CD4-positive, alpha-beta memory T cell (primary cell): Measurements from ENCODE around the gene PSMD11. TPM values are rescaled to one million over a fixed set of nuclear protein-coding genes. Genes with fewer than 3 reads are reported as not detected.
A peak's percentile ranks its signal among the peaks of the same experiment; 100 is the strongest.

Experiments used
- CTCF ChIA-PET: fragments of 350-600 bp; sonication (Branson Sonifier 250); formaldehyde crosslinking; loops from one replicate; lab custom pipeline; 2021; ENCODE audit warnings: inconsistent platforms; ENCODE audit not compliant: partially characterized antibody; lab: Charles Lee
- POLR2A ChIA-PET: fragments of 350-600 bp; sonication (Branson Sonifier 250); formaldehyde crosslinking; loops from one replicate; lab custom pipeline; 2021; ENCODE audit not compliant: partially characterized antibody; lab: Charles Lee
- DNase-seq, 5 donors: peaks; one replicate each; pipeline versions ENCODE4 v3.0.0 to v3.0.0-alpha.2; 2020 to 2022; ENCODE audit warnings: mixed read lengths in 1 of 5
- H3K27ac ChIP-seq: one replicate; pipeline ENCODE4 v1.7.0; 2013; ENCODE audit warnings: low read depth, low read length
- H3K27me3 ChIP-seq: 2 replicates; pipeline ENCODE4 v1.7.0; 2013; ENCODE audit warnings: mild to moderate bottlenecking, low read length, moderate library complexity; ENCODE audit not compliant: insufficient read depth
- H3K36me3 ChIP-seq: 2 replicates; pipeline ENCODE4 v1.7.0; 2013; ENCODE audit warnings: mild to moderate bottlenecking, low read length, moderate library complexity; ENCODE audit not compliant: insufficient read depth
- H3K4me1 ChIP-seq: 2 replicates; pipeline ENCODE4 v1.7.0; 2013; ENCODE audit warnings: mild to moderate bottlenecking, low read length, moderate library complexity; ENCODE audit not compliant: insufficient read depth
- H3K4me3 ChIP-seq, 2 donors: one replicate each; pipeline ENCODE4 v1.7.0; 2013; ENCODE audit warnings: low read length in 2 of 2, mild to moderate bottlenecking in 1 of 2
- H3K9me3 ChIP-seq, 2 donors: one replicate each; pipeline ENCODE4 v1.7.0; 2013; ENCODE audit warnings: low read length in 2 of 2, control low read depth in 1 of 2; ENCODE audit not compliant: control insufficient read depth in 1 of 2
- H3K27ac Mint-ChIP-seq, 7 donors: one replicate each; pipeline ENCODE4 v1.8.0; 2020 to 2021; ENCODE audit warnings: mixed read lengths in 7 of 7, mild to moderate bottlenecking in 6 of 7, inconsistent platforms in 3 of 7, moderate library complexity in 3 of 7
- H3K27me3 Mint-ChIP-seq, 2 donors: one replicate each; pipeline ENCODE4 v1.8.0; 2020 to 2021; ENCODE audit warnings: mixed read lengths in 2 of 2
- H3K36me3 Mint-ChIP-seq, 2 donors: one replicate each; pipeline ENCODE4 v1.8.0; 2020 to 2021; ENCODE audit warnings: mixed read lengths in 2 of 2, inconsistent platforms in 1 of 2, mild to moderate bottlenecking in 1 of 2
- H3K4me1 Mint-ChIP-seq, 4 donors: one replicate each; pipeline ENCODE4 v1.8.0; 2020 to 2021; ENCODE audit warnings: mixed read lengths in 4 of 4, mild to moderate bottlenecking in 1 of 4
- H3K4me3 Mint-ChIP-seq, 8 donors: one replicate each; pipeline ENCODE4 v1.8.0; 2020 to 2021; ENCODE audit warnings: mixed read lengths in 8 of 8, mild to moderate bottlenecking in 7 of 8, moderate library complexity in 6 of 8, inconsistent platforms in 3 of 8
- H3K9me3 Mint-ChIP-seq, 8 donors: one replicate each; pipeline ENCODE4 v1.8.0; 2020 to 2021; ENCODE audit warnings: mixed read lengths in 8 of 8, mild to moderate bottlenecking in 5 of 8, inconsistent platforms in 3 of 8, moderate library complexity in 1 of 8
- intact Hi-C: fragments of 100-400 bp; cut with micrococcal nuclease; formaldehyde crosslinking; loops from one replicate; pipeline ENCODE4 v1.15.1; 2023
- polyA plus RNA-seq, 2 donors: library from polyadenylated mRNA; unstranded; fragments of 300-500 nt; fragmentation: Illumina TruSeq; gene quantifications; one replicate each; pipeline ENCODE4 v1.2.3, GENCODE V29; 2021
- total RNA-seq, 2 experiments: library from RNA; stranded (reverse); gene quantifications; one replicate each; pipeline ENCODE4 v1.2.3, GENCODE V29; 2021

The PSMD11 gene
- total and polyA plus RNA-seq, 4 experiments from 2014 or later: 58.0 to 140 (median 103) TPM

DNA sequence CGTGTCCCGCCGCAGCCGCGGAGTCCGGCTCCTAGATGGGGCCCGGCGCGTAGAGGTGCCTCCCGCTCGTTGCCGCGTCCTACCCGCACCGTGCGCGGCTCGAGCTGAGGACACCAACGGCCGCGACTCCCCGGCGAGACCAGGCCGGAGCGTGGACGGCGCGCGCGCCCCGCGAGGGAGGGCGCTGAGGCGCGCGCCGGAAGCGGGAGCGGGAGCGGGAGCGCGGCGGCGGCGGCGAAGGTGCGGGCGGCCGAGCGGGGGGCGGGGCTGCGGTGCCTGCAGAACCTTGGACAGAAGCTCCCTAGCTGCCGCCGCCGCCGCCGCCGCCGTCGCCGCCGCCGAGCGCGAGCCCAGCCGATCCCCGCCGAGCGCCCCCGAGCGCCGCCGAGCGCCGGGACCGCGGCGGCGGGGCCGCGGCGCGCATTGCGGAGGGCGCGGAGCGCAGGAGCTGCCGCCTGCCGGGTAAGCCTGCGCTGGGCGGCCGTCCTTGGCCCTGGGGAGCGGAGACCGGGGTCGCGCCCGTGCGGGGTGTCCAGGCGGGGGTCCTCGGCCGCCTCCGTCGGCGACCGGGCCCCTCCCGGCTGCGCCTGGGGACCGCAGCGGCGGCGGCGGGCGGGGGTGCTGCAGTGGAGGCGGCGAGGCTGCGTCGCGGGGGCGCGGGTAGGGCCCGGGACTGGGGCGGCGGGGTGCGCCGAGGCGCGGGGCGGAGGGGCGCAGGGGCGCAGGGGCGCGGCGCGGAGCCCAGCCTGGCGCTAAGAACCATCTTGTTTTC, 42.6 kb downstream of the PSMD11 start, which contains the start of gene CDK5R1:
CDK5R1 (plus strand) TSS at position 293 of the 772 bp plus-strand sequence. CDS start 628 bp downstream, outside the sequence.
- Histone ChIP-seq H3K9me3 (no peaks in the 10 kb centered on the region), H3K4me1 (peaks cover 49% of the 10 kb centered on the region), H3K27me3 (no peaks in the 10 kb centered on the region), H3K36me3 (no peaks in the 10 kb centered on the region), H3K4me3 (peak within 1 kb of the TSS; percentile 42 to 70), H3K27ac (peak within 1 kb of the TSS; percentile 28)
- peak; percentile 78 to 84 (median 80) for DNase-seq
- Mint-ChIP-seq H3K36me3 (peaks cover 8 to 19% of the 10 kb centered on the region in 2 donors), H3K4me1 (peaks cover 18 to 57% (median 37%) of the 10 kb centered on the region in 4 donors), H3K4me3 (peak within 1 kb of the TSS; percentile 89 to 96 (median 92)), H3K9me3 (peaks cover 0 to 2% (median 0%) of the 10 kb centered on the region in 8 donors), H3K27ac (peak within 1 kb of the TSS; percentile 75 to 93 (median 87)), H3K27me3 (no peaks in the 10 kb centered on the region)
- ChIA-PET POLR2A (interaction anchor here (0.7 to 7.7 kb wide), 19 partner anchors 9 to 390 kb away, joined by 3 to 91 read pairs (median 3); partner anchors contain the start of genes MYO1D and PSMD11), CTCF (interaction anchor here (0.8 to 10.8 kb wide), 9 partner anchors 9 to 127 kb away, joined by 3 to 105 read pairs (median 4); partner anchors contain the start of gene PSMD11)
- intact Hi-C loops: loop anchor here (1.0 to 2.0 kb wide), 4 partner anchors 16 to 390 kb away; partner anchors contain the start of genes MYO1D and PSMD11

DNA sequence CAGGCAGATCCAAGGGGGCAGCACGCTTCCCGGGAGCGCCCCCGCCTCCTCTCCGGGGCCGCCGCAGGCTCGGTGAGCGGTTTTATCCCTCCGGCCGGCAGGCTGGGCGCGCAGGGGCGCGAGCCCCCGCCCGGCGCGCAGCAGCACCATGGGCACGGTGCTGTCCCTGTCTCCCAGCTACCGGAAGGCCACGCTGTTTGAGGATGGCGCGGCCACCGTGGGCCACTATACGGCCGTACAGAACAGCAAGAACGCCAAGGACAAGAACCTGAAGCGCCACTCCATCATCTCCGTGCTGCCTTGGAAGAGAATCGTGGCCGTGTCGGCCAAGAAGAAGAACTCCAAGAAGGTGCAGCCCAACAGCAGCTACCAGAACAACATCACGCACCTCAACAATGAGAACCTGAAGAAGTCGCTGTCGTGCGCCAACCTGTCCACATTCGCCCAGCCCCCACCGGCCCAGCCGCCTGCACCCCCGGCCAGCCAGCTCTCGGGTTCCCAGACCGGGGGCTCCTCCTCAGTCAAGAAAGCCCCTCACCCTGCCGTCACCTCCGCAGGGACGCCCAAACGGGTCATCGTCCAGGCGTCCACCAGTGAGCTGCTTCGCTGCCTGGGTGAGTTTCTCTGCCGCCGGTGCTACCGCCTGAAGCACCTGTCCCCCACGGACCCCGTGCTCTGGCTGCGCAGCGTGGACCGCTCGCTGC, 43.3 kb downstream of the PSMD11 start:
- H3K4me1 Mint-ChIP-seq: peaks cover 25 to 65% (median 45%) of the 10 kb centered on the region in 4 donors
- no peaks in the 10 kb centered on the region for H3K36me3 ChIP-seq
- peaks cover 56% of the 10 kb centered on the region for H3K4me1 ChIP-seq
- H3K27ac Mint-ChIP-seq: peak overlapping the region; percentile 74 to 91 (median 83)
- peaks cover 0 to 2% (median 0%) of the 10 kb centered on the region in 8 donors for H3K9me3 Mint-ChIP-seq
- ChIA-PET POLR2A (interaction anchor here (0.6 to 7.7 kb wide), 15 partner anchors 8 to 389 kb away, joined by 3 to 91 read pairs (median 3); partner anchors contain the start of gene MYO1D), CTCF (interaction anchor here (0.8 to 10.8 kb wide), 7 partner anchors 8 to 121 kb away, joined by 3 to 105 read pairs (median 4); no protein-coding TSS in a partner anchor)
- H3K27me3 Mint-ChIP-seq: no peaks in the 10 kb centered on the region
- peak overlapping the region; percentile 42 to 70 for H3K4me3 ChIP-seq
- peak in 4 of 5 donors; percentile 29 to 34 (median 32) for DNase-seq
- intact Hi-C loops: loop anchor here (1.0 to 2.0 kb wide), 4 partner anchors 15 to 389 kb away; partner anchors contain the start of genes MYO1D and PSMD11
- H3K27ac ChIP-seq: peak overlapping the region; percentile 28
- peak overlapping the region; percentile 89 to 96 (median 92) for H3K4me3 Mint-ChIP-seq
- H3K36me3 Mint-ChIP-seq: peaks cover 6 to 18% of the 10 kb centered on the region in 2 donors
- no peaks in the 10 kb centered on the region for H3K9me3 ChIP-seq
- H3K27me3 ChIP-seq: no peaks in the 10 kb centered on the region

DNA sequence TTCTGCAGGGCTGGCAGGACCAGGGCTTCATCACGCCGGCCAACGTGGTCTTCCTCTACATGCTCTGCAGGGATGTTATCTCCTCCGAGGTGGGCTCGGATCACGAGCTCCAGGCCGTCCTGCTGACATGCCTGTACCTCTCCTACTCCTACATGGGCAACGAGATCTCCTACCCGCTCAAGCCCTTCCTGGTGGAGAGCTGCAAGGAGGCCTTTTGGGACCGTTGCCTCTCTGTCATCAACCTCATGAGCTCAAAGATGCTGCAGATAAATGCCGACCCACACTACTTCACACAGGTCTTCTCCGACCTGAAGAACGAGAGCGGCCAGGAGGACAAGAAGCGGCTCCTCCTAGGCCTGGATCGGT, 43.9 kb downstream of the PSMD11 start:
- POLR2A ChIA-PET: interaction anchor here (0.6 to 7.7 kb wide), 7 partner anchors 12 to 88 kb away, joined by 3 to 91 read pairs (median 29); no protein-coding TSS in a partner anchor

DNA sequence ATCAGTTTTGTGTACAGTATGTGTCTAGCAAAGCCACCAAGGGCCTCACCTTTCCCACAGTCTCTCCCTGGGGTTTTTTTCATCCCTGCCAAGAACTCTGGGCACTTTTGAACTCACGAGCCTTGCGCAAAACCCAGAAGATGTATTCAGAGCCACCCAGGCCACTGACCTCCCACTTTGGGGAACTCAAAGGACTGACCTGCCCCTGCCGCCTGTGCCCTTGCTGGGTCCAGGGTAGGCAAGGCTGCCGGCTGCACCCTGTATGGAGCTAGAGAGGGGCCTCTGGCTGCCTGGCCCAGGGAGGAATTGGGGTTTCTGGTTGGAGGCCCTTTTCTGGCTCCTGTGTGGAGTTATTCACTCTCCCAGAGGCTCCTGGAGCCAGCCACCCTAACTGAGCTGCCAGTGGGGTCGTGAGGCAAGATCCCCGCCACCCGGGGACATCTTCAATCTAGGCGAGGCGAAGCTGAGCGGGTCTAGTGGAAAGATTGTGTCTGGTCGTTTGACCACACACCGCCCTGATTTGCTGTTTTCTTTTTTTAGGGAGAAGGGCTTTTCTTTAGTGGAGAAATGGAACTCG, 44.4 kb downstream of the PSMD11 start:
- H3K4me3 ChIP-seq: peak overlapping the region; percentile 3 to 70
- H3K36me3 ChIP-seq: no peaks in the 10 kb centered on the region
- DNase-seq: no peak
- no peaks in the 10 kb centered on the region for H3K27me3 ChIP-seq
- Mint-ChIP-seq H3K27me3 (no peaks in the 10 kb centered on the region), H3K27ac (peak overlapping the region in 6 of 7 donors; percentile 42 to 90 (median 74)), H3K9me3 (peaks cover 0 to 2% (median 0%) of the 10 kb centered on the region in 8 donors), H3K4me1 (peaks cover 27 to 65% (median 53%) of the 10 kb centered on the region in 4 donors), H3K36me3 (peaks cover 6 to 13% of the 10 kb centered on the region in 2 donors), H3K4me3 (peak overlapping the region; percentile 89 to 96 (median 92))
- no peak overlapping the region for H3K27ac ChIP-seq
- intact Hi-C loops: no loop called here
- ChIA-PET POLR2A (interaction anchor here (0.9 to 7.7 kb wide), 4 partner anchors 11 to 36 kb away, joined by 5 to 91 read pairs (median 44); no protein-coding TSS in a partner anchor), CTCF (interaction anchor here (1.1 to 10.8 kb wide), 6 partner anchors 12 to 120 kb away, joined by 4 to 105 read pairs (median 6); partner anchors contain the start of gene PSMD11)
- H3K4me1 ChIP-seq: peaks cover 67% of the 10 kb centered on the region
- no peaks in the 10 kb centered on the region for H3K9me3 ChIP-seq

More for the DNA sequence above, 43.9 kb downstream of the PSMD11 start:
- peaks cover 31 to 70% (median 50%) of the 10 kb centered on the region in 4 donors for H3K4me1 Mint-ChIP-seq
- Histone ChIP-seq H3K4me1 (peaks cover 62% of the 10 kb centered on the region), H3K27ac (peak overlapping the region; percentile 28), H3K36me3 (no peaks in the 10 kb centered on the region), H3K4me3 (peak overlapping the region; percentile 42 to 70), H3K27me3 (no peaks in the 10 kb centered on the region), H3K9me3 (no peaks in the 10 kb centered on the region)
- peaks cover 0 to 2% (median 0%) of the 10 kb centered on the region in 8 donors for H3K9me3 Mint-ChIP-seq
- peak overlapping the region; percentile 89 to 96 (median 92) for H3K4me3 Mint-ChIP-seq
- no peak for DNase-seq
- intact Hi-C loops: no loop called here
- CTCF ChIA-PET: interaction anchor here (1.1 to 10.8 kb wide), 6 partner anchors 12 to 120 kb away, joined by 3 to 105 read pairs (median 6); partner anchors contain the start of gene PSMD11
- peaks cover 6 to 18% of the 10 kb centered on the region in 2 donors for H3K36me3 Mint-ChIP-seq
- H3K27ac Mint-ChIP-seq: peak overlapping the region; percentile 48 to 90 (median 83)
- no peaks in the 10 kb centered on the region for H3K27me3 Mint-ChIP-seq

DNA sequence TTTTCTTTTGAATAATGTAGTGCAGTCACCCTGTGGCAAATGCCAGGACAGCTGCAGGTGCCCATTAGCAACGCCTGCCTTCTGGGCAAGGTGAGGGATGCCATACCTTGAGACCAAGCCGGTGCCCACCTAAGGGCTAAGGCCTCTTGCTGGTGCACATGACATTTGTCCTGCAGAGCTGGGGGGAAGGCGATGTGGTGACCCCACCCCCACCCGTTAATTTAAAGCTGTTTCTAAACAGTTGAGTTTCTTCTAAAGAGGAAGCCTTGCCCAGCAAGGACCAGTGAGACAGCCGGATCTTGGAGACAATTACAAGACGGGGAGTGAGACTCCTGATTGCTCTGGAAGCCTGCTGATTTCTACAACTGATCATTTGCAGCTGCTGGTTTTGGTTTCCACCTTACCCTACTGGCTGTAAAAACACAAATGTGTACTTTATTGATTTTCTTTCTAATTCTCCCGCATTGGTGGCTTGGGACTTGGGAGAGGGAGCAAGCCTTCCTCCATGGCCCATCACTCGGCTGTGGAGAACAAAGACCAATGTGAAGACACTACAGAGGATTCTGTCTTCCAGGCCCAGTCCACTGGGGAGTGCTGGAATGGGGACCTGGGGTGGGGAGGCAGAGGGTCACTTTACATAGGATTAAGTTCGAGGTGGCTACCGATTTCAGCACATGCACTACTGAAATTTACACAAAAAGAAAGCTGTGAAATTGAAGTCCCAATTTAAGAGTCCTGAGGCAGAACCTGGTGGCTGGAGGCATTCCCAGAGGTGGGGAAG, 45.2 kb downstream of the PSMD11 start:
- H3K4me3 ChIP-seq: peak overlapping the region; percentile 3 to 41

More for the DNA sequence above, 45.2 kb downstream of the PSMD11 start:
- intact Hi-C loops: loop anchor here (1.0 kb wide), 1 partner anchor 14 kb away; no protein-coding TSS in a partner anchor
- ChIA-PET CTCF (interaction anchor here (1.5 to 3.6 kb wide), 3 partner anchors 20 to 46 kb away, joined by 4 to 28 read pairs (median 8); partner anchors contain the start of gene PSMD11), POLR2A (interaction anchor here (3.9 to 7.7 kb wide), 3 partner anchors 11 to 35 kb away, joined by 29 to 91 read pairs (median 59); no protein-coding TSS in a partner anchor)
- H3K27ac Mint-ChIP-seq: peak overlapping the region; percentile 18 to 87 (median 65)
- Histone ChIP-seq H3K9me3 (no peaks in the 10 kb centered on the region), H3K36me3 (no peaks in the 10 kb centered on the region), H3K27me3 (no peaks in the 10 kb centered on the region), H3K4me1 (peaks cover 75% of the 10 kb centered on the region), H3K27ac (peak overlapping the region; percentile 10)
- H3K36me3 Mint-ChIP-seq: peaks cover 6 to 13% of the 10 kb centered on the region in 2 donors
- H3K4me3 Mint-ChIP-seq: peak overlapping the region; percentile 89 to 96 (median 92)
- H3K4me1 Mint-ChIP-seq: peaks cover 27 to 70% (median 57%) of the 10 kb centered on the region in 4 donors
- no peak for DNase-seq
- peaks cover 0 to 2% (median 0%) of the 10 kb centered on the region in 8 donors for H3K9me3 Mint-ChIP-seq
- no peaks in the 10 kb centered on the region for H3K27me3 Mint-ChIP-seq
